Memory B cell (primary cell): ENCODE measurements around the gene FAM229A.

Experiments used
- ATAC-seq: fragments of 150-1000 bp; cut with Tn5 transposase; 2 replicates; pipeline ENCODE4 v1.10.0; 2021; ENCODE audit warnings: low read depth, mild to moderate bottlenecking, moderate library complexity
- DNase-seq, 2 donors: peaks; one replicate each; pipeline ENCODE4 v3.0.0; 2022; ENCODE audit warnings: low spot score in 2 of 2
- H3K27ac Mint-ChIP-seq: one replicate; pipeline ENCODE4 v1.8.0; 2022; ENCODE audit warnings: mild to moderate bottlenecking, moderate library complexity, mixed read lengths
- H3K27me3 Mint-ChIP-seq: one replicate; pipeline ENCODE4 v1.8.0; 2022; ENCODE audit warnings: mixed read lengths
- H3K36me3 Mint-ChIP-seq: one replicate; pipeline ENCODE4 v1.8.0; 2022; ENCODE audit warnings: mild to moderate bottlenecking, mixed read lengths
- H3K4me1 Mint-ChIP-seq: one replicate; pipeline ENCODE4 v1.8.0; 2022; ENCODE audit warnings: mixed read lengths
- H3K4me3 Mint-ChIP-seq: one replicate; pipeline ENCODE4 v1.8.0; 2022; ENCODE audit warnings: mild to moderate bottlenecking, moderate library complexity, mixed read lengths
- H3K9me3 Mint-ChIP-seq: one replicate; pipeline ENCODE4 v1.8.0; 2022; ENCODE audit warnings: mixed read lengths

Gene FAM229A

DNA sequence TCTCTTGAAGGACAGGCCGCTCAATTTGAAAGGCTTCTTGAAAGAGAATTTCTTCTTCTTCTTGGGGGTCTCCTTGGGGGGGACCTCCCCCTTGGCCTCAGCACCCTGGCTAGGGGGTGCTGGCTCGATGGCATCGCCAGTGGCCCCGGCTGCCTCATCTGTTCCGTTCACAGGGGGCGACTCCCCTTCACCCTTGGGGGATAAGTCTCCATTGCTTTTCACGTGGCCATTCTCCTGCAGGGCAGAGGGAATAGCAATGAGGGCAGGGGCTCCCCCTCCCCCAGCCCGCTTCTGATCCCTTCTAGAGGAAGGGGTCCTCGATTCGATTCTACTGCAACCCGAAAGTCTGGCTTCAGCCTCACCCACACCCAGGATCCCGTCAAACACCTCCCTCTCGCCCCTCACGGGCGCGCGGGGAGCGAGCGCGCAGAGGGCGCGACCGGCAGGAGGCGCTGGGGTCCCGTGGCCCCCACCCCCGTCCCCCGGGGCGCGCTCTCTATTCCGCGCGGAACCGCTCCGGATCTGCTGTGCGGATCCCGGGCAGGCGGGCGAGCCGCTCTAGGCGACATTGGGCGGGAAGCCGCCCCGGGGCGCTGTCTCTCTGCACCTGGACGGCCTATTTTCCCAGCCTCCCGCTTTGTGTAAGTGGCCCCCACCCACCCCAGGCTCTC is 27.3 kb downstream of the FAM229A start:
- Mint-ChIP-seq H3K27me3 (no peaks in the 10 kb centered on the region), H3K4me3 (peak overlapping the region; percentile 85), H3K9me3 (no peaks in the 10 kb centered on the region), H3K27ac (peak overlapping the region; percentile 79), H3K36me3 (peaks cover 18% of the 10 kb centered on the region), H3K4me1 (peaks cover 38% of the 10 kb centered on the region)
- DNase-seq (peak; percentile 68 to 71), ATAC-seq (peak; percentile 43)

- no peaks in the 10 kb centered on the region for H3K27me3 Mint-ChIP-seq
- DNase-seq, result no peak
- H3K27ac Mint-ChIP-seq, result peak overlapping the region; percentile 79
- peaks cover 23% of the 10 kb centered on the region for H3K36me3 Mint-ChIP-seq
- peaks cover 38% of the 10 kb centered on the region for H3K4me1 Mint-ChIP-seq
- ATAC-seq, result no peak
- H3K9me3 Mint-ChIP-seq, result no peaks in the 10 kb centered on the region
- H3K4me3 Mint-ChIP-seq, result peak overlapping the region; percentile 85
These were observed 27.9 kb downstream of the FAM229A start for GRCh38 chr1:32334274-32334861.

DNA sequence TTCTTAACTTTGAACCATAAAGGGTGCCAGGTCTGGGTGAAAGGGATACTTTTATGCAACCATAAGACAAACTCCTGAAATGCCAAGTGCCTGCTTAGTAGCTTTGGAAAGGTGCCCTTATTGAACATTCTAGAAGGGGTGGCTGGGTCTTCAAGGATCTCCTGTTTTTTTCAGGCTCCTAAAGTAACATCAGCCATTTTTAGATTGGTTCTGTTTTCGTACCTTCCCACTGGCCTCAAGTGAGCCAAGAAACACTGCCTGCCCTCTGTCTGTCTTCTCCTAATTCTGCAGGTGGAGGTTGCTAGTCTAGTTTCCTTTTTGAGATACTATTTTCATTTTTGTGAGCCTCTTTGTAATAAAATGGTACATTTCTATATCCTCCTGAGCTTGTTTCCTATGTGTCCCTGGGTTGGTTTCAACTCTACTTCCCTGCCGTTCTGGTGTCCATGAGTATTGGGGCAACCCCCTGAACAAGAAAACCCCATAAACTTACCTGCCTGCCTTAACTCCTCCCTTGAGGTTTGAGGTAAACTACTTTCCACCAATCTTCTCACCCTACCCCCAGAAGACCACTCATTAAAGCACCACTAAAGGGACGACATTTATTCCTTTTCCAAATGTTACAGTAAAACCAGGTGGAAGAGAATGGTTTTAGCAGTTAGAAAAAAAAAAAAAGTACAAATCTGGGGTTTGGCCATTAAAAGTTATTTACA is 28.9 kb downstream of the FAM229A start:
- Mint-ChIP-seq H3K36me3 (peaks cover 28% of the 10 kb centered on the region), H3K4me1 (peaks cover 33% of the 10 kb centered on the region), H3K4me3 (peak overlapping the region; percentile 4)

GRCh38 chr1:32332290-32333079 is 29.8 kb downstream of the FAM229A start:
- Mint-ChIP-seq H3K36me3 (peaks cover 32% of the 10 kb centered on the region), H3K27me3 (no peaks in the 10 kb centered on the region), H3K9me3 (no peaks in the 10 kb centered on the region), H3K4me1 (peaks cover 25% of the 10 kb centered on the region), H3K27ac (no peak overlapping the region), H3K4me3 (no peak overlapping the region)
- ATAC-seq (no peak), DNase-seq (no peak)

More for the DNA sequence above, 28.9 kb downstream of the FAM229A start:
- Mint-ChIP-seq H3K27ac (peak overlapping the region; percentile 78), H3K27me3 (no peaks in the 10 kb centered on the region), H3K9me3 (no peaks in the 10 kb centered on the region)
- ATAC-seq, result no peak
- DNase-seq, result no peak

DNA sequence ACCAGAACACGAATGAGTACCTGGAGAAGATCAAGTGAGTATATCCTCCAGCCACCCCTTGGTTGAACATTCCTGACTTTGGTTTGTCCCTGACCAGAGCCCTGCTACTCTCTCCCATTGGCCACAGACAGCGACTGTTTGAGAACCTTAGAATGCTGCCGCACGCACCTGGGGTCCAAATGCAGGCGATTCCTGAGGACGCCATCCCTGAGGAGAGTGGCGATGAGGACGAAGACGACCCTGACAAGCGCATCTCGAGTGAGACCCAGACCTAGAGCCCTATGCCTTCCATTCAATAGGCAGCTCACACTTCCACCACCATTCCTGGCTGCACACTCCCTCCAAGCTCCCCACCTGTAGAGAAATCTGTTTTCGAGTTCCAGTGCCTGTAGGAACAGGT is 30.7 kb downstream of the FAM229A start:
- Mint-ChIP-seq H3K27me3 (no peaks in the 10 kb centered on the region), H3K9me3 (no peaks in the 10 kb centered on the region), H3K27ac (no peak overlapping the region)

GRCh38 chr1:32330558-32331151 is 31.6 kb downstream of the FAM229A start:
- Mint-ChIP-seq H3K27ac (peak overlapping the region; percentile 19), H3K4me1 (peaks cover 21% of the 10 kb centered on the region), H3K36me3 (peaks cover 34% of the 10 kb centered on the region), H3K4me3 (no peak overlapping the region), H3K9me3 (no peaks in the 10 kb centered on the region), H3K27me3 (no peaks in the 10 kb centered on the region)
- DNase-seq, result no peak
- no peak for ATAC-seq

More for the DNA sequence above, 30.7 kb downstream of the FAM229A start:
- H3K4me3 Mint-ChIP-seq, result no peak overlapping the region
- DNase-seq, result no peak
- peaks cover 21% of the 10 kb centered on the region for H3K4me1 Mint-ChIP-seq
- no peak for ATAC-seq
- H3K36me3 Mint-ChIP-seq, result peaks cover 32% of the 10 kb centered on the region

DNA sequence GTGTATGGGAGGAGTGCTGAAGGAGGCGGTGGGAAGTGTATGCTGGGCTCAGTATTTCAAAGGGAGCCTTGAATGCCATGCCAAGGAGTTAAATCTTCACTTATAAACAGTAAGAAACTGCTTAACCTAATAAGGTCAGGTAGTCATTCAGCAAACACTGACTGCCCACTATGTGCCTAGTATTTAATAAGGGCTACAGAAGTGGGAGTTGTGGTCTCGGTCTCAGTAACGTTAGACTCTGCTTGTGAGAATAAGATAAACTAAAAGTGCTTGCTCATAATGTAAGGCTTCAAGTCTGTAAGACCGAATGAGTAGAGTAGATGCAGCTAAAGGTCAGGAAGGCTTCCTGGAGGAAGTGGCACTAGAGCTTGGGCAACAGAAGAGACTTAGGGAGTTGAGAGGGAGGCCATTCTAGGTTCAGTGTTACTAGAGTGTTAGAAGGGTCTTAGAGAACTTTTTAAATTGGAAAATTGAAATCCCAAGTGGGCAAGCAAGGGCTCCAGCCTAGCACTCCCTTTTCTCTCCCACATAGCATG is 32.3 kb downstream of the FAM229A start:
- ATAC-seq, result no peak
- Mint-ChIP-seq H3K4me1 (peaks cover 20% of the 10 kb centered on the region), H3K9me3 (no peaks in the 10 kb centered on the region), H3K27ac (peak overlapping the region; percentile 56), H3K36me3 (peaks cover 34% of the 10 kb centered on the region), H3K27me3 (no peaks in the 10 kb centered on the region), H3K4me3 (no peak overlapping the region)
- no peak for DNase-seq

DNA sequence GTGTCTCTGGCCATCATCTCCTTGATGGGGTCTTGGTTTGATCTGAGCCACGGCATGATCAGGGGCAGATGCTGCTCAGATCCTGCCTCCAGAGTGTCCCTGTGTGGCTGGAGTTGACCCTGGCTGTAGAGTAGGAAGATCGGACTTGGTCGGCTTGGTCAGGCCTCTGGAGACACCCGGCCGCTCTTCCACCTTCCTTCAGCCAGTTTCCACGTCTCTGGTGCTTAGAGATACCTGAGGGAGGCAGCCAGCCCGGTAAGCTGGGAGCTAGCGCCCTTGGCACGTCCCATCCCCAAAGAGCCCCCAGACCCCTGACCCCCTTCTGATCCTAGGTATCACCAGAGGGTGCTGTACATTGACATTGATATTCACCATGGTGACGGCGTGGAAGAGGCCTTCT is 35.1 kb downstream of the FAM229A start:
- Mint-ChIP-seq H3K27me3 (no peaks in the 10 kb centered on the region), H3K27ac (no peak overlapping the region), H3K36me3 (peaks cover 32% of the 10 kb centered on the region), H3K9me3 (no peaks in the 10 kb centered on the region), H3K4me1 (peaks cover 17% of the 10 kb centered on the region), H3K4me3 (no peak overlapping the region)
- DNase-seq (no peak), ATAC-seq (no peak)

- peak; percentile 23 for ATAC-seq
These were observed 40.5 kb downstream of the FAM229A start for GRCh38 chr1:32321712-32322291.

DNA sequence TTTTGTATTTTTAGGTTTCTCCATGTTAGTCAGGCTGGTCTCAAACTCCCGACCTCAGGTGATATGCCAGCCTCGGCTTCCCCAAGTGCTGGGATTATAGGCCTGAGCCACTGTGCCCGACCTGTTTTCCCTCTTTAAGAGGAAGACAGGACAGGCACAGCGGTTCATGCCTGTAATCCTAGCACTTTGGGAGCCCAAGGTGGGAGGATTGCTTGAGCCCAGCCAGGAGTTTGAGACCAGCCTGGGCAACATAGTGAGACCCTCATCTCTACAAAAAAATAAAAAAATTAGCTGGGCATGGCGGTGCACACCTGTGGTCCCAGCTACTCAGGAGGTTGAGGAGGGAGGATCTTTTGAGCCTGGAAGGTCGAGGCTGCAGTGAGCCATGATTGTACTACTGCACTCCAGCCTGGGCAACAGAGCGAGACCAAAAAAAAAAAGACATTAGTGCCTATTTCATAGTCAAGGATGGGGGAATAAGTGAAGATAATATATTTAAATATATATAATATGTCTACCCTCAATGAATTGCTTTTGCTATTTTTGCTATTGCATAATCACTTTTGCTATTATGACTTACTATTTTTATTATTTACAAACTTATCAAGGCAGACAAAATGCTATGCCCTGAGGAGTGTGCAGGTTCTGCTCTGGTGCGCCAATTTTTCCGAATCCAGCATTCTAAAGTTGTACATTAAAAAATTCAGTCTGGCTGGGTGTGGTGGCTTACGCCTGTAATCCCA is 44.0 kb downstream of the FAM229A start:
- Mint-ChIP-seq H3K9me3 (no peaks in the 10 kb centered on the region), H3K4me1 (peaks cover 38% of the 10 kb centered on the region), H3K27me3 (no peaks in the 10 kb centered on the region), H3K36me3 (peaks cover 9% of the 10 kb centered on the region), H3K27ac (no peak overlapping the region), H3K4me3 (no peak overlapping the region)
- ATAC-seq, result no peak
- DNase-seq, result no peak

More at GRCh38 chr1:32321712-32322291, 40.5 kb downstream of the FAM229A start:
- Mint-ChIP-seq H3K9me3 (no peaks in the 10 kb centered on the region), H3K27ac (peak overlapping the region; percentile 87), H3K4me1 (peaks cover 31% of the 10 kb centered on the region), H3K36me3 (peaks cover 6% of the 10 kb centered on the region), H3K4me3 (peak overlapping the region; percentile 70), H3K27me3 (no peaks in the 10 kb centered on the region)
- DNase-seq, result no peak

DNA sequence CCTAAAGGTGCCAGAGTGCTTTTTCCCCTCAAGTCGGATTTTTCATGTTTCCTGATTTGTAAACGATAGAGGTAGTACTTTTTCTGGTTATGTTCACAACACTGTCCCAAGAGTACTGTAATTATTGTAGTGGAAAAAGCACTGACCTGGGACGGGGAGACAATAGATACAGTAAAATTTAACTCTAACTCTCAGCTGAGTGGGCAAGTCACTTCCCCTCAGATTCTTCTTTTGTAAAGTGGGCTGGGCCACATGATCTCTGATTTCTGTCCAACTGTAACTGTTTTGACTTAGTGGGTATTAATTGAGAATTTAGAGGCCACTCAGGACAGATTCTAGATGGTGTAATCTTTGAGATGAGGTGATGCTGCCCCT is 45.4 kb downstream of the FAM229A start:
- peaks cover 26% of the 10 kb centered on the region for H3K4me1 Mint-ChIP-seq

GRCh38 chr1:32311709-32312393 is 50.4 kb downstream of the FAM229A start:
- Mint-ChIP-seq H3K9me3 (no peaks in the 10 kb centered on the region), H3K4me3 (no peak overlapping the region), H3K4me1 (peaks cover 41% of the 10 kb centered on the region), H3K27ac (peak overlapping the region; percentile 52), H3K27me3 (no peaks in the 10 kb centered on the region), H3K36me3 (peaks cover 17% of the 10 kb centered on the region)
- no peak for DNase-seq
- no peak for ATAC-seq

More for the DNA sequence above, 45.4 kb downstream of the FAM229A start:
- DNase-seq (no peak), ATAC-seq (peak; percentile 57)
- peaks cover 9% of the 10 kb centered on the region for H3K36me3 Mint-ChIP-seq
- H3K4me3 Mint-ChIP-seq, result peak overlapping the region; percentile 69
- H3K27ac Mint-ChIP-seq, result peak overlapping the region; percentile 93
- H3K27me3 Mint-ChIP-seq, result no peaks in the 10 kb centered on the region
- H3K9me3 Mint-ChIP-seq, result no peaks in the 10 kb centered on the region
